Effector CD4-positive, alpha-beta T cell (primary cell): ENCODE data around the gene PGS1.
"Not testable (repeated sequence)": the region's sequence is repeated elsewhere in the genome, so short reads cannot be mapped to it uniquely, and the experiment has no call there.

ENCODE experiments used
- DNase-seq: peaks from one replicate; pipeline ENCODE4 v3.0.0-alpha.2; 2020

The PGS1 gene

DNA sequence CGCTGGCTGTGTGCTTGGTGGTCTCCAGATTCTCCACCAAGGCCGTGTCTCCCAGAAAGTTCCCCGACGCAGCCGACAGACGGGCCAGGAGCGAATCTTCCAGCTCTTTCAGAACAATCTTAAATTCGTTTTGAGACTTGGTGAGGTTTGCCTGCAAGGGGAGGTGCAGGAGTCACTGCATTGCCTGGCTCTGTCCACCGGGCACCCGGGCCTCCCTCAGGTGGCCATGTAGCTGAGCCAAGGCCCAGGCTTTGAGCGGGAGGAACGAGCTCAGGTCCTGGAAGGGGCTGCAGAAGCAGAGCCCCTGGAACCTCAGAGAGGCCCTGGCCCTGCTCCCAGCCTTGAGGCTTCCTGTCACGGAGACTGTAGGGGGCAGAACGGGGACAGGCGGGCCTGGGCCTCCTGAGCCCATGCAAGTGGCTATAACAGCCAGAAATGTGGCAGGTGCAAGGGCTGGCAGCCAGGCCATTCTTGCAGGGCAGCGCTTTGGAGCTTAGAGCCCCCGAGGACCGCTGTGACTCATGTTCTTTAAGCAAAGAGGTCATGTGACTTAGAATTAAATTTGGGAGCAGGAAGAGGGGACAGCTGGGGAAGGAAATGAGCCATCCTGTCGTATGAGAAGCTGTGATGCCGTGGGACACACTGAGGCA, 72.4 kb downstream of the PGS1 start:
- DNase-seq = no peak

DNA sequence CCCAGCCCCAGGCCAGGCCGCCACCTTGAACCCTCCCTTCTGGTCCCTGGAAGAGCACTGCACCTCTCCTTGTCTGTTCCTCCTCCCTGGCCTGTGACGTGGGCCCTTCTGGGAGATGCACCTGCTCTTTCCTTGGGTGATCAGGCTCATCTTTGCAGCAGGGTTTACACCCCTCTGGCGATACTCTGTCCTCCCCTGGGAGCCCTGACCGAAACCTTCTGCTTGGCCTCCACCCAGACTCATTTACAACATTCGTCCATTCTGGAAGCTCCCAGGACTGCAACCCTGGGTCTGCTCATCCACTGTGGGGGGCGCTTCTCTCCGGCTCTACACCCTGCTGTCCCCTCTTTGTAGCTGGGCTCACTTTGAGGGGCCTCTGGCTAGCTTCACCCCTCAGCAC, 73.3 kb downstream of the PGS1 start:
- no peak for DNase-seq

DNA sequence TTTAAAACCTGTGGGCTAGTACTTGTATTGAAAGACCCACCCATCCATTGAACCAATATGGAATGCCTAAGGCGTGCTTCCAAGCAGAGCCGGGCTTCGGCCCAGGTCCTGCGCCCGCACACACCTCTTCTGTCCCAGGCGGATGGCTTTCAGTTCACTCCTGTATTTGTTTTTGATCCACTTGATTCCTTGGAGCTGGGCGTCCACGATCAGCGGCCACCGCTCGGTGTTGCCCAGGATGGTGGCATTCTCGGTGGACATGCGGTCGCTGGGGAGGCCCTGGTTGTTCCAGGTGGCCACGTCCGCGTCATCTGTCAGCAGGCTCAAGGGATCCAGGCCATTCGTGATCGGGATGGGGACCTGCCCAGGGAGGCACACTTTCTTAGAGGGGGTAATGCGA, 75.9 kb downstream of the PGS1 start:
- no peak for DNase-seq

DNA sequence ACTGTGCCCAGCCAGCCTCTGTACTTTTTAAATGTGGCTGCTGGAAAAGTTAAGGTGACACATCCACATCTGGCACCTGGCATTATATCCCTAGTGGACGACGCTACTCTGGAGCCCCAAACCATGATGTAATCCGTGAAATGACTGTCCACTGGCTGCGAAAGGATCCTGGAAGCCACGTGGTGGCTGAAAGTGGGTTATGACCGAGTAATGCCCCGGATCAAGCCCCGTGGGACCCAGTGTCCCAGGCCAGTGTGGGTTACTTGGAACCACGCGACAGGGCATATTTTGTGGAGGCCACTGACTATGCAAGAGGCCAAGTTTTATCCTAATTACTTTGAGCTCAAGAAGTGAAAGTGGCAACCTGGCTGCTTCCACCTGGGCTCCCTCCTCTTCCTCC, 79.6 kb downstream of the PGS1 start:
- no peak for DNase-seq

DNA sequence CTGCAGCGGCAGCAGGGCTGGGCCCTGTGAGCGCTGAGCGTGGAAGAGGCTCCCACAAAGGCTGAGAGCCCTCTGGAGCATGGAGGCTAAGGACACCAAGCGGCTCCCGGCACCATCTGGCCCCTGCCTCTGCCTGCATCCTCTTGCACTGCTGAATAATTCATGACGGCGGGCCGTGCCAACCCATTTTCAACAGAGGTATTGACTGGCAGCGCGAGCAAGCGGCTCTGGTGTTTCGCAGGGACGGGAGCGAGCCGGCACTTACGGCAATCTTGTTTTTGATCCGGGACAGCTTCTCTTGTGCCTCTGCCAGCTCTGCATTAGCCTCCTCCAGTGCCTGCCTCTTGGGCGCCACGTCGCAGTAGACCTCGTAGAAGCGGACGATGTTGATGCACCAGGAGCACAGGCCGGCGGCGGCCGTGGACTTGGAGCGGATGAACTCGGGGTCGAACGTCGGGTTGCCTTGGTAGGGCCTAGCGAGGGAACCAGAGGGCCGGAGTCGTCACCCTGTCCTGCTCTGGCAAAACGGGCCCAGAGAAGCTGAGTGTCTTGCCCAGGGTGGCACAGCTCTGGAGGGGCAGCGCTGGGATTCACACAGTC, 80.4 kb downstream of the PGS1 start:
- no peak for DNase-seq

DNA sequence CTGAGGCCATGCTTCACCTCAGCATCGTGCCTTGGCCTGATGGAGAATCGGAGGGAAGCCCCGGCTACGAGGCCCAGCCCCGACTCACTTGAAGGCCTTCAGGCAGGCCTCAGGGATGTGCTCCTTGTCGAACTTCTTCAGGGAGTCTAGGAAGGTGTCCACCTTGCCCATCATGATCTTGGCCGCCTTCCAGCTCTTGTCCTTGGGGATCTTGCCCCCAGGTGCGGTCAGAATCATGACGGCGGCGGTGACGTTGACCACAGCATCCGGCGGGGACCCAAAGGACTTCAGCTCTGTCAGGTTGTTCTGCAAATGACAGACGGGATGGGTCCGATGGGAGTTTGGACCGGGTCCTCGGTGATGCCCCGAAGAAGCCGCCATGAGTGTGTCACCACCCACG, 81.2 kb downstream of the PGS1 start:
- no peak for DNase-seq

DNA sequence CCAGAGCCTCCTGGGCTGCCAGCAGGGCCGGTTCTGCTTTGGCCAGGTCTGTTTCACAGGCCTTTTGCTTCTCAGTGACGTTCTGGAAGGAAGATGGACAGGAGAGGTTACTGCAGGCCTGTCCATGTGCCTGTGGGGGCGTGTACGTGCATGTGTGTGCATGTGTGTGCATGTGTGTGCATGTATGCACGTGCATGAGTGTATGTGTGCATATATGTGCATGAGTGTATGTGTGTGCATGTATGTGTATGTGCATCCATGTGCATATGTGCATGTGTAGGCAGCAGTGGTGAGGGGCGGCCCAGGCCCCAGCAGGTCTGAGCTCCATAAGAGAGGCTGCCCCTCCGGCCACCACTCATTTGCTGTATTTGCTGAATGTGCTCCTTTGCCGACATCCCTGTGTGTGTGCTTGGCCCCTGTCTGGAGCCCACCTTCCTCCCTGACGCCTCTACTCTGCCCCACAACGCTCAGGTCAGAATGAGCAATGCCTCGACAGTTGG, 81.8 kb downstream of the PGS1 start:
- no peak for DNase-seq

DNA sequence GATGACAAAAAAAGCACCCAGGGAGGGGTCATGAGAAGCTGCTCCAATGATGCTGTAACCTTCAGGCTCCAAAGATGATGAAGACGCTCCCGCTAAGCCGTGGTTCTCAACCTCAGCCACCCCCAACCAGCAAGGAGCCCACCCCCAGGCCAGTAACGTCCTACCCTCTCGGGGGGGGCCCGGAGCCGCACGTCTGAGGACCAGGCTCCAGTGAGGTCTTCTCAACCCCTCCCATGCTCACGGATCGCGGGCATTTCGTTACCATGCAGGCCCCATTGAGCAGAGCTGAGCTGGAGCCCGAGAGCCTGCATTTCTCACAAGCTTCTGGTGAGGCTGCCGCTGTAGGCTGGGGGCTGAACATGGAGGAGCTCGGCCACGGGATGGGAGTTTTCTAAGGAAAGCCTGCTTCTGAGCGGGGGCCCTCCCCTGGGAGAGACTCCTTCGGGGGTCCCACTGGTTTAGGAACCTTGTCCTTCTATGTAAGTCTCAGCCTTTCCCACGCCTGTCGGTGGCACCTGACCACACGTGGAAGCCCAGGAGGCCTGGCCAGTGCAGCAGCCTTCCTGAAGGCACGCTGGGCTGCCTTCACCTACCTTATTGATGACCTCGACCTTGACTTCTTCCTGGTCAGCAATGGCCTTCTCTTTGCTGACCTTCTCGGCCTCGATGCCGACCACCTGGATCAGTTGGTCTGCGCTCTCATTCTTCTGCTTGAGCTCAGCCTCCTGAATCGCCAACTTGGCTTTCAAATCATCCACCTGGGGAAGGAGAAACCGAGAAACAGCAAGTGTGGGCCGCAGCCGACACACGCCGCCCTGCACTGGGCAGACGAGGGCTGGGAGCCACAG, 82.7 kb downstream of the PGS1 start:
- no peak for DNase-seq

DNA sequence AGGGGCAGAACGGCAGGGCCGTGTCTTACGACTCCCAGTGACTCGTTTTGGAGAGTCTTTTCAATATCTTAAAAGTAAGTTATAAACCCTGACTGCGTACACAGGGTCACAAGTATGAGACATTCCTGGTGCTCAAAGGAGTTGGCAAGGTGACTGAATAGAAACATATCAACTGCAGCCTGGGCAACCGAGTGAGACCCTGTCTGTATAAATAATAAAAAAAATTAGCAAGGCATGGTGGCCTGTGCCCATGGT, 83.3 kb downstream of the PGS1 start:
- no peak for DNase-seq

DNA sequence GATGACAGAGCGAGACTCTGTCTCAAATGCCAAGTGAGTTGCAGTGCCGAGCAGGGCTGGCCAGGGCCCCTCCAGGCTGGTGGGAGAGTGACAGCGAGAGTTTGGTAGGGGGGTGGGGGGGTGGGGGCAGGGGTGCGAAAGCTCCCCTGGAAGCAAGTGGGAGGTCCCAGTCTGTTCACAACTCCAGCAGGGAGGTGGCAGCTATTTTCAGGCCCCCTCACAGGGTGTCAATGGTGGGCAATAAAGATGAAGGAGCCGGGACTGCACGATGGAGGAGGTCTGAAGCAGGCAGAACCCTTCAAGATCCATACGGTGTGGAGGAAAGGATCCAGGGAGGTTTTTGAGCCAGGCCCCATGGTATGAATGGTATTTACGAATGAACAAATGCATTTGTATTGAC, 83.7 kb downstream of the PGS1 start:
- no peak for DNase-seq

DNA sequence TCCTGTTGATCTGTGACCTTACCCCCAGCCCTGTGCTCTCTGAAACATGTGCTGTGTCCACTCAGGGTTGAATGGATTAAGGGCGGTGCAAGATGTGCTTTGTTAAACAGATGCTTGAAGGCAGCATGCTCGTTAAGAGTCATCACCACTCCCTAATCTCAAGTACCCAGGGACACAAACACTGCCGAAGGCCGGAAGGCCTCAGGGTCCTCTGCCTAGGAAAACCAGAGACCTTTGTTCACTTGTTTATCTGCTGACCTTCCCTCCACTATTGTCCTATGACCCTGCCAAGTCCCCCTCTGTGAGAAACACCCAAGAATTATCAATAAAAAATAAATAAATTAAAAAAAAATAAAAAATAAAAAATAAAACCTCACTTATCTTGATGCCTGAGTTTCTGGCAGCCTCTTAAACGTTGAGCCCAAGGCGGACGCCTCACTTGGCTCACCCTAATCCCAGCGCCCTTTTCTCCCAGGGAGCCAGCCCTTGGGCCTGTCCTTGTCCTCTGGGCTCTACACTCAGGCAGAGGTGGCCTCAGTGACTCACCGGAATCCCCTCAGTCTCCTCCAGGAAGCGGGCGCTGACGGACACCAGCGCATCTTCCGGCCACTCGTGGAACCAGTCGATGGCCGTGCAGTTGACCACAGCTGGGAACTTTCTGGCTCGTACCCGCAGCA, 87.8 kb downstream of the PGS1 start:
- not testable (repeated sequence) for DNase-seq

DNA sequence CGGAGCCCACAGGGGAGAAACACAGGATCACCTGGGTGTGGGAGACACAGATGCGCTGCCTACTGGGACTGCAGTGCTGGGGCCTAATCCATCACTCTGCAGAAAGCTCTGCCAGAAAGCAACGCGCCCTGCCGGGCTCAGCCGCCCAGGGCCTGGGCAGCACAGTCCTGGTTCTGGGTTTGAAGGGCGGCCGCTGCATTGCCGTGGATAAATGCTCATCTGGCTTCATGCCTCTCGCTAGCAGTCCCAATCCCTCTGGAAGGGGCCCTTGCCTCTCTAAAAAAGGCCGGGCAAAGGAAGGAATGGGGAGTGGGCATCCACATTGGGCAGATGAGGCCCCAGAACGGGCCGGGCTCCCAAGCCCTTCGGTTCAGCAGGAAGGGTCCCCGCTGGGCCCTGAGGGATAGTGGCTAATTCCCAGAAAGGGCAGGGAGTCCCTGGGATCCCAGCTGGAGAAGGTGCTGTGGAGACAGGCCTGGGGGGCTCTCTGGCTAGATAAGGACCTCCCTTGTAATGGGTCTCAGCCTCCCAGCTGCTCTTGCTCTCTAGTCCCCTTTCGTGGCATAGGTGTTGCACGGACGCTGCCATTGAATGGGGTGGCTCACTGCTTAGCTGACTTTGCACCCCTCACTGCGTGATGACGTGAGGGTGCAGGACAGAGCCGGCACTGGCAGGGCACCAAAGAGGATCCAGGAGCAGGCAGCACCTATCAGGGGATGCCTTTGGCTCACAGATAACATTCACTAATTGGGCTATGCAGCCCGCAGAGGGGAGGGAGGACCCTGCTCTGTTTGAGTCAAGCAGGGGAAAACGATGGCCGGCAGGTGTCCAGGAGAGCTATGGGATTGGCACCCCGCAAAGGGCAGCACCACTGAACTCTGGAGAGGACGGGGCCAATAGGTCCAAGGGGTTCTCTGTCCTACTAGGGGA, 88.6 kb downstream of the PGS1 start:
- no peak for DNase-seq

DNA sequence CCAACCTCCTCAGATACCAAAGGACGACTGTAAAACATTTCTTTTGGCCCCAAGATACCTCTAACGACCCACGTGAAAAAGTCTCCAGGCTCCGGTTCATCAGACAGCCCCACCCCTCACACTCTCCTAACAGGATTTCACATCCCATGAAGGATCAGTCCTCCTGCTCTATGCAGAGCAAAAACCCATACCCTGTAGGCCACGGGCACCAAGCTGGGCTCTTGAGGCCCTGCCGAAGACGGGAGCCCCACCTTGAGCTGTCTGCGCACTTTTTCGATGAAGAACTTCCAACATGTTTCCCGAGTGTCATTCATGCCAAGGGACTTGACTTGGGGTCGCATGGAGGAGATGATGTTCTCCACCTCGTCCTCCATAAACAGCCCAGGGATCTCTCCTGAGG, 89.9 kb downstream of the PGS1 start:
- no peak for DNase-seq

DNA sequence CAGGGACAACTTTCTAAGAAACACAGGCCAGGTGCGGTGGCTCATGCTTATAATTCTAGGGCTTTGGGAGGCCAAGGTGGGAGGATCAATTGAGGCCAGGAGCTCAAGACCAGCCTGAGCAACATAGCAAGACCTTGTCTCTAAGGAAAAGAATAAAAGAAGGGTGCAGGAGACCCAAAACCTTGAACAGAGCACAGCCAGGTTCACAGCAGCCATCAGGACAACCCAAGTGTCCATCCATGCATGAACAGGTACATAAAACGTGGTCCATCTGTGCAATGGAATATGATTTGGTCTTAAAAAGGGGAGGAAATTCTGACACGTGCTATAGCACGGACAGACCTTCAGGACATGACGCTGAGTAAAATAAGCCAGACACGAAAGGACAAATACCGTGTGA, 91.0 kb downstream of the PGS1 start:
- DNase-seq = no peak

DNA sequence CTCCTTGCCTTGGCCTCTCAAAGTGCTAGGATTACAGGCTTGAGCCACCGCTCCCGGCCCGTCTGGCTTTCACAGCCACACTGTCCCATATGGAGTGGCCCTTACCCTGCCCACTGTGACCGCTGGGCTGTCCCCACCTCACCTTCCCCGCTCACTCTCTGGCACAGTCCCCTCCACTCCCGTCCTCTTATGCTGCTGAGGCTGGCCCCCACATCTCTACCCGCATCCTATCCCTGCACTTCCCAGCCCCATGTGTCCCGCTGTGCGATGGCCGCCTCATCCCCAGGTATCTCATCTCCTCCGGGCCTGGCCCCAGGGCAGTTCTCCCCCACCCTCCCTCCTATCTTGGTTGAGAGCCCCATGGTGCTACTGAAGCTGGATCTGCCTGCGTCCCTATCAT, 93.2 kb downstream of the PGS1 start:
- DNase-seq = no peak

DNA sequence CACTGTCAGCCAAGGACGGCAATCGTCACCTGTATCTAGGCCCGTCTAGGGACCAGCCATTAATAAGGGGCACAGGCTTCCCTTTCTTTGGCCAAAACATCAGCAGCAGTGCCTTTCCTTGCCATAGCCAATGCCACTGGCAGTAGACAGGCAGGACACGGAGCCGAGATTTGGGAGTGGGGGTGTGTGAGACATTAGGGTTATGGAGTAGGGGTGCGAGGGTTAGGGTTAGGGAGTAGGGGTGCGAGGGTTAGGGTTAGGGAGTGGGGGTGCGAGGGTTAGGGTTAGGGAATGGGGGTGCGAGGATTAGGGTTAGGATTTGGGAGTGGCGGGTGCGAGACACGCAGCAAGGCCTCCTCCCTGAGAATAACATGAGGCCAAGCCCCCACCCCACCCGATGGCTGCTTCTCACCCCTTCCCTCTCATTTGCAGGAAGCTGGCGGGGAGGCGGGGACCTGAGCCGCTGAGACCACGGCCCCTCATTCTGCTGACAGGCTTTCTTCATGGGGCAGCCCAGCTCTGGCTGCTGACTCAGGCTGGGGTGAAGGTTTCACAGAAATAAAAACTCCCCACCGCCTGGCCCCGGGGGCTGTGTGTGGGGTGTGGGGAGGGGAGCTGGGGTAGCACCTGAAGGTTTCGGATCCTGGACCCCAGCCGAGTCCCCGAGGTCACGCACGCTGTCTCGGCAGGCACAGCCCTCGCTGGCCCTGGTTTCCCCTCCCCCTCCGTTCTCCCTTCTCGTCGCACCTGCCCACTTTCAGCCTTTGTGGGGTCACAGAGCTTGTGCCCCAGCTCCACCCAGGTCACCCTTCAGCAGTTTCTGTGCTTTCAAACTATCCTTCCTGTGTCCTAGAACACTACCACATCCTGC, 93.8 kb downstream of the PGS1 start:
- DNase-seq = no peak

DNA sequence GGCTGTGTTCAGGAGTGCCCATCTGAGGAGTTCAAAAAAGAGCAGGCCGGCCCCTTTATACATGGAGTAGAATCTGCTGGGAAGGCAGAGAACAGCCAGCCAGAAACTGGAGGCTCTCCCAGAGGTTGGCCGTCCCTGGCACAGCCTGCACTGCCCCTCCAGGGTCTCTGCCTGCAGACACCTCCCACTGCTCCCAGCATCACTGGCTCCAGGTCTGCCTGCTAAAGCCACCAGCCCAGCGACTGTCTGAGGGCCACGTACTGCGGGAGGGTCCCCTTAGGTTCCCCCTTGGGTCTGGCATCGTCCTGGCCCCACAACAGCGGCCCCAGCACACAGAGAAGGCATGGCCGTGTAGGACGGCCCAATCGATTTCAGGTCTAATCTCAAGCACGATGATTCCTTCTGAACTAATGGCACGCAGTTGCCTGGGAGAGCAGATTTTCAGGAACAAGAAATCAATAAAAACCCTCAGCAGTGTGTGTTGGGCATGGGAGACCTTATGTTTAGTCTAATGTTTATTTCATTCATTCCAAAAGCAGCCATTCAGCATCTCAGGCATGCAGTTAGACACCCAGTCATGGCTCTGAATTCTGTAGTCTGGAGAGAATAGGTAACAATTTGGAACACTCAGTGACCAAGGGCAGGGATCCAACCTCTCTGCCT, 95.6 kb downstream of the PGS1 start:
- DNase-seq = no peak
